ENCODE measurements around the gene ANKRD2.

Gene ANKRD2

GRCh38 chr10:97577701-97578100, 5.1 kb downstream of the ANKRD2 start:
- Histone ChIP-seq H3K36me3 (ENCODE audit: insufficient read depth, low read length) (no peaks in the 10 kb centered on the region), H3K4me1 (ENCODE audit: insufficient read depth, low read length) (peaks cover 4% of the 10 kb centered on the region), H3K9ac (ENCODE audit: low read length) (no peak overlapping the region), H3K4me3 (ENCODE audit: low read depth in 1 of 2, low read length in 2 of 2) (no peak overlapping the region), H3K9me3 (ENCODE audit: low read length) (no peaks in the 10 kb centered on the region), H3K27ac (ENCODE audit: low read depth, low read length) (no peak overlapping the region), H3K27me3 (ENCODE audit: control insufficient read depth in 1 of 2, insufficient read depth in 2 of 2, low read length in 2 of 2) (no peaks in the 10 kb centered on the region)

DNA sequence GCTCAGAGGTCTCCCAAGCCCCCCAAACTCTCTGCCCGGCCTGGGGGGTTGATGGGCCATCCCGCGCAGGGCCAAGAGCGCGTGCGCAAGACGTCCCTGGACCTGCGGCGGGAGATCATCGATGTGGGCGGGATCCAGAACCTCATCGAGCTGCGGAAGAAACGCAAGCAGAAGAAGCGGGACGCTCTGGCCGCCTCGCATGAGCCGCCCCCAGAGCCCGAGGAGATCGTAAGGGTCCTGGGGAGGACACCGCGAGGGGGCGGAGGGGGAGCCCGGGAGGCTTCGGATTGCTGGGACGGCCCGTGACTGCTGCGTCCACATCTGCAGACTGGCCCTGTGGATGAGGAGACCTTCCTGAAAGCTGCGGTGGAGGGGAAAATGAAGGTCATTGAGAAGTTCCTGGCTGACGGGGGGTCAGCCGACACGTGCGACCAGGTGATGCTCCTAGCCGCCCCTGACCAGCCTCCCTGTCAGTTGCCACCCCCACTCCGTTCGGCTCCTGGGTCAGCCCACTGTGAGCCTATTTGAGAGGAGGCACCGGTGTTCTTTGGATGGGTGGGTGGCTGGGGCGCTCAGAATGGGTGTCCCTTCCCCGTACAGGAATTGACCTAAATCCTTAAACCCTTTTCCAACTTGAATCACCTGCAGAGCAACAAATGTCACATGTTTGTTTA, 5.7 kb downstream of the ANKRD2 start:
- no peak overlapping the region for H3K27ac ChIP-seq (ENCODE audit: low read depth, low read length)
- no peak overlapping the region for H3K9ac ChIP-seq (ENCODE audit: low read length)
- H3K36me3 ChIP-seq (ENCODE audit: insufficient read depth, low read length), result no peaks in the 10 kb centered on the region
- H3K4me3 ChIP-seq (ENCODE audit: low read depth in 1 of 2, low read length in 2 of 2), result no peak overlapping the region
- H3K27me3 ChIP-seq (ENCODE audit: control insufficient read depth in 1 of 2, insufficient read depth in 2 of 2, low read length in 2 of 2), result no peaks in the 10 kb centered on the region
- peaks cover 4% of the 10 kb centered on the region for H3K4me1 ChIP-seq (ENCODE audit: insufficient read depth, low read length)
- H3K9me3 ChIP-seq (ENCODE audit: low read length), result no peaks in the 10 kb centered on the region

DNA sequence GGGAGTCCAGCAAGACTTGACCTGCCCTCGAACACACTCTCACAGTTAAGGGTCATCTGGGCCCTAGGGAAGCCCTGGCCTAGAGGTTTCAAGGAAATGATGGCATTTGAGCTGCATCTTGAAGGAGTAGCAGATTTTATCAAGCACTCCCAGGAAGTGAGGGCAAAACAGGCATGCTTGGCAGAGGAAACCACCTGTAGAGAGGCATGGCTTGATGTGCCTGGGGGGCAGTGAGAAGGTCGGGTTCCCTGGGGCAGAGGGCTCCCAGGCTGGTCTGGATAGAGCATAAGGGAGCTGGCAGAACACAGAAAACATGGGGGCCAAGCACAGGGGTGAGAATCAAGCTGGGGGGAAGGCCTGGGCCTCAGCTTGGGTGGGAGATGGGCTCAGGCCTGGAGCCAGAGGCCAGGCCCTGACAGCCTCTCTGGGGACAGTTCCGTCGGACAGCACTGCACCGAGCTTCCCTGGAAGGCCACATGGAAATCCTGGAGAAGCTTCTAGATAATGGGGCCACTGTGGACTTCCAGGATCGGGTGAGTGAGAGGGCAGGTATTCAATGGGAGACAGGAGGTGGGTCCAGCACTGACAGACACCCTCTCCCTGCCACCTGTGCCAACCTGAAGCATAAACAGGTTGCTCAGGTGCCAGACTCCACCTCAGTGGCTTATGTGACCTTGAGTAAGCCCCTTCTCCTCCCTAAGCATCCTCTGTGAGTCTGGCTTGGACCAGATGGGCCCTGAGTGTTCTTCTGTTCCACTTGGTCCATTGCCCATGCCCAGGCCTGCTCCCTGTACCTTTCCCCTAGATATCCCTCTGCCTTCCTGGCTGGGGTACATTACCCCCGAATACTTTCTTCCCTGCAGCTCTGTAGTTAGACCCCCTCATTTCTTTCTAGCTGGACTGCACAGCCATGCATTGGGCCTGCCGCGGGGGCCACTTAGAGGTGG, 8.1 kb downstream of the ANKRD2 start:
- H3K27ac ChIP-seq (ENCODE audit: low read depth, low read length), result no peak overlapping the region
- no peak overlapping the region for H3K9ac ChIP-seq (ENCODE audit: low read length)

GRCh38 chr10:97582169-97582568, 9.6 kb downstream of the ANKRD2 start:
- H3K27me3 ChIP-seq (ENCODE audit: control insufficient read depth in 1 of 2, insufficient read depth in 2 of 2, low read length in 2 of 2), result no peaks in the 10 kb centered on the region
- no peaks in the 10 kb centered on the region for H3K4me1 ChIP-seq (ENCODE audit: insufficient read depth, low read length)
- H3K36me3 ChIP-seq (ENCODE audit: insufficient read depth, low read length), result no peaks in the 10 kb centered on the region
- H3K9ac ChIP-seq (ENCODE audit: low read length), result no peak overlapping the region
- H3K4me3 ChIP-seq (ENCODE audit: low read depth in 1 of 2, low read length in 2 of 2), result no peak overlapping the region
- no peaks in the 10 kb centered on the region for H3K9me3 ChIP-seq (ENCODE audit: low read length)
- no peak overlapping the region for H3K27ac ChIP-seq (ENCODE audit: low read depth, low read length)

More for the DNA sequence above, 8.1 kb downstream of the ANKRD2 start:
- H3K36me3 ChIP-seq (ENCODE audit: insufficient read depth, low read length), result no peaks in the 10 kb centered on the region
- no peaks in the 10 kb centered on the region for H3K4me1 ChIP-seq (ENCODE audit: insufficient read depth, low read length)
- H3K4me3 ChIP-seq (ENCODE audit: low read depth in 1 of 2, low read length in 2 of 2), result no peak overlapping the region
- no peaks in the 10 kb centered on the region for H3K9me3 ChIP-seq (ENCODE audit: low read length)
- H3K27me3 ChIP-seq (ENCODE audit: control insufficient read depth in 1 of 2, insufficient read depth in 2 of 2, low read length in 2 of 2), result no peaks in the 10 kb centered on the region

GRCh38 chr10:97583476-97583875, 10.9 kb downstream of the ANKRD2 start:
- Histone ChIP-seq H3K4me3 (ENCODE audit: low read depth in 1 of 2, low read length in 2 of 2) (no peak overlapping the region), H3K27me3 (ENCODE audit: control insufficient read depth in 1 of 2, insufficient read depth in 2 of 2, low read length in 2 of 2) (no peaks in the 10 kb centered on the region), H3K36me3 (ENCODE audit: insufficient read depth, low read length) (no peaks in the 10 kb centered on the region), H3K9ac (ENCODE audit: low read length) (no peak overlapping the region), H3K4me1 (ENCODE audit: insufficient read depth, low read length) (no peaks in the 10 kb centered on the region), H3K27ac (ENCODE audit: low read depth, low read length) (no peak overlapping the region), H3K9me3 (ENCODE audit: low read length) (no peaks in the 10 kb centered on the region)

- H3K36me3 ChIP-seq (ENCODE audit: insufficient read depth, low read length), result no peaks in the 10 kb centered on the region
- no peaks in the 10 kb centered on the region for H3K4me1 ChIP-seq (ENCODE audit: insufficient read depth, low read length)
- H3K4me3 ChIP-seq (ENCODE audit: low read depth in 1 of 2, low read length in 2 of 2), result no peak within 1 kb of the TSS
- no peak within 1 kb of the TSS for H3K9ac ChIP-seq (ENCODE audit: low read length)
- no peak within 1 kb of the TSS for H3K27ac ChIP-seq (ENCODE audit: low read depth, low read length)
- H3K27me3 ChIP-seq (ENCODE audit: control insufficient read depth in 1 of 2, insufficient read depth in 2 of 2, low read length in 2 of 2), result no peaks in the 10 kb centered on the region
- H3K9me3 ChIP-seq (ENCODE audit: low read length), result no peaks in the 10 kb centered on the region
These were observed 11.7 kb downstream of the ANKRD2 start, which contains the start of gene HOGA1 for GRCh38 chr10:97584060-97584797. HOGA1 (plus strand) TSS chr10:97584389; CDS start chr10:97584704, 315 bp downstream.

- H3K36me3 ChIP-seq (ENCODE audit: insufficient read depth, low read length), result no peaks in the 10 kb centered on the region
- H3K9me3 ChIP-seq (ENCODE audit: low read length), result no peaks in the 10 kb centered on the region
- H3K27me3 ChIP-seq (ENCODE audit: control insufficient read depth in 1 of 2, insufficient read depth in 2 of 2, low read length in 2 of 2), result no peaks in the 10 kb centered on the region
- no peaks in the 10 kb centered on the region for H3K4me1 ChIP-seq (ENCODE audit: insufficient read depth, low read length)
- H3K9ac ChIP-seq (ENCODE audit: low read length), result no peak overlapping the region
- H3K27ac ChIP-seq (ENCODE audit: low read depth, low read length), result no peak overlapping the region
- H3K4me3 ChIP-seq (ENCODE audit: low read depth in 1 of 2, low read length in 2 of 2), result no peak overlapping the region
These were observed 12.3 kb downstream of the ANKRD2 start for GRCh38 chr10:97584798-97585438.

GRCh38 chr10:97585439-97585811, 12.8 kb downstream of the ANKRD2 start:
- Histone ChIP-seq H3K9me3 (ENCODE audit: low read length) (no peaks in the 10 kb centered on the region), H3K4me3 (ENCODE audit: low read depth in 1 of 2, low read length in 2 of 2) (no peak overlapping the region), H3K27ac (ENCODE audit: low read depth, low read length) (no peak overlapping the region), H3K36me3 (ENCODE audit: insufficient read depth, low read length) (no peaks in the 10 kb centered on the region), H3K27me3 (ENCODE audit: control insufficient read depth in 1 of 2, insufficient read depth in 2 of 2, low read length in 2 of 2) (no peaks in the 10 kb centered on the region), H3K9ac (ENCODE audit: low read length) (no peak overlapping the region), H3K4me1 (ENCODE audit: insufficient read depth, low read length) (no peaks in the 10 kb centered on the region)

- Histone ChIP-seq H3K27me3 (ENCODE audit: control insufficient read depth in 1 of 2, insufficient read depth in 2 of 2, low read length in 2 of 2) (no peaks in the 10 kb centered on the region), H3K9me3 (ENCODE audit: low read length) (no peaks in the 10 kb centered on the region), H3K27ac (ENCODE audit: low read depth, low read length) (no peak overlapping the region), H3K4me3 (ENCODE audit: low read depth in 1 of 2, low read length in 2 of 2) (no peak overlapping the region), H3K4me1 (ENCODE audit: insufficient read depth, low read length) (no peaks in the 10 kb centered on the region), H3K9ac (ENCODE audit: low read length) (no peak overlapping the region), H3K36me3 (ENCODE audit: insufficient read depth, low read length) (no peaks in the 10 kb centered on the region)
These were observed 14.6 kb downstream of the ANKRD2 start for GRCh38 chr10:97587183-97587582.

DNA sequence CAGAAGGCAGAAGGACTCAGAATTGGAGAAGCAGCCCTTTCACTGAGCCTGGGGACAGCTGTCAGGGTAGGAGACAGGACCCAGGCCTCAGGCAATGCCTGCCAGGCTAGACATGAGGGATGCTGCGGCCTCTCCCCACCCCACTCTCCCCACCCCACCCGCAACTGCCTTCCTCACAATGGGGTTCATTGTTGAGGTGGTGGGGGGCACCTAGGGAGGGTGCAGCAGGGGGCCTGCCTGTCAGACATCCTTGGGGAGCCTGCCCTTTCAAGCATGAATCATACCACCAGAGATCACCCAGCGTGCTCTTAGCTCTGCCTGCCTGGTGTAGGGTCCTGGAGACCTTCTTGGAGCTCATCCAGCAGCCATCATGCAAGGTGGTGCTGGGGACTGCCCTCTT, 16.9 kb downstream of the ANKRD2 start, which contains the start of gene C10orf62:
C10orf62 (plus strand) TSS at position 243 of the 400 bp plus-strand sequence. CDS start 177 bp downstream, outside the sequence.
- no peak within 1 kb of the TSS for H3K27ac ChIP-seq (ENCODE audit: low read depth, low read length)
- no peak within 1 kb of the TSS for H3K4me3 ChIP-seq (ENCODE audit: low read depth in 1 of 2, low read length in 2 of 2)
- H3K9me3 ChIP-seq (ENCODE audit: low read length), result no peaks in the 10 kb centered on the region
- no peak within 1 kb of the TSS for H3K9ac ChIP-seq (ENCODE audit: low read length)
- H3K27me3 ChIP-seq (ENCODE audit: control insufficient read depth in 1 of 2, insufficient read depth in 2 of 2, low read length in 2 of 2), result no peaks in the 10 kb centered on the region
- H3K4me1 ChIP-seq (ENCODE audit: insufficient read depth, low read length), result no peaks in the 10 kb centered on the region
- H3K36me3 ChIP-seq (ENCODE audit: insufficient read depth, low read length), result no peaks in the 10 kb centered on the region

All from muscle layer of colon (tissue), 2 donors.